GM19025 (cell line): Measurements from ENCODE around the gene USP2.

Source experiments
- ATAC-seq: cut with Tn5 transposase; IDR thresholded peaks from one replicate; pipeline ENCODE4 v1.9.1; 2021; ENCODE audit warnings: mild to moderate bottlenecking, low read depth, moderate library complexity; ENCODE audit not compliant: unreplicated experiment

USP2 gene

GRCh38 chr11:119310682-119311052 is 70.8 kb downstream of the USP2 start:
- no peak for ATAC-seq

- no peak for ATAC-seq
Measured at GRCh38 chr11:119309953-119310681, 71.4 kb downstream of the USP2 start.

- no peak for ATAC-seq
Measured at GRCh38 chr11:119309411-119309810, 72.1 kb downstream of the USP2 start.

- no peak for ATAC-seq
Measured at GRCh38 chr11:119307974-119308373, 73.5 kb downstream of the USP2 start.

- no peak for ATAC-seq
Measured at GRCh38 chr11:119307219-119307618, 74.3 kb downstream of the USP2 start.

- ATAC-seq: no peak
Measured at GRCh38 chr11:119306373-119306890, 75.1 kb downstream of the USP2 start.

- ATAC-seq: no peak
Measured at GRCh38 chr11:119305556-119306372, 75.7 kb downstream of the USP2 start.
